ENCODE results near the gene CACNA1E. TPM values are rescaled to one million over a fixed set of nuclear protein-coding genes. Genes with fewer than 3 reads are reported as not detected.

Gene CACNA1E
- total and polyA plus RNA-seq, 2 experiments from 2014 or later, result 0.32 to 1.1 TPM

- no peak for TF ChIP-seq ZNF462 (CRISPR knock-in tag; IDR thresholded peaks at IDR 0.05)
These were observed 7.0 kb downstream of the CACNA1E start (continued) for GRCh38 chr1:181490276-181490675.

GRCh38 chr1:181490740-181491712 is 7.7 kb downstream of the CACNA1E start:
- Histone ChIP-seq H2AFZ (no peak overlapping the region), H3K36me3 (ENCODE audit: insufficient read depth) (no peaks in the 10 kb centered on the region), H3K79me2 (replicated peaks; ENCODE audit: insufficient read depth) (no peaks in the 10 kb centered on the region), H3K4me3 (no peak overlapping the region), H3K4me1 (ENCODE audit: insufficient read depth) (peaks cover 9% of the 10 kb centered on the region), H3K9me2 (ENCODE audit: insufficient read depth) (no peaks in the 10 kb centered on the region), H4K20me1 (replicated peaks; ENCODE audit: insufficient read depth) (no peaks in the 10 kb centered on the region), H3F3A (replicated peaks; ENCODE audit: low read depth) (no peaks in the 10 kb centered on the region), H3K4me2 (no peak overlapping the region), H3K27me3 (ENCODE audit: insufficient read depth) (peaks cover 26% of the 10 kb centered on the region), H3K27ac (ENCODE audit: low read depth) (no peak overlapping the region)
- no peak for DNase-seq (ENCODE audit: low spot score)
- ATAC-seq, result no peak
- Mint-ChIP-seq H3K4me3 (no peak overlapping the region), H3K27me3 (ENCODE audit: insufficient read depth, low read depth, poor library complexity) (peaks cover 11% of the 10 kb centered on the region), H3K4me1 (peaks cover 8% of the 10 kb centered on the region), H3K27ac (no peak overlapping the region), H3K36me3 (ENCODE audit: low read depth) (no peaks in the 10 kb centered on the region), H3K9me3 (no peaks in the 10 kb centered on the region)
- TF ChIP-seq CREB1 (CRISPR knock-in tag; IDR thresholded peaks at IDR 0.05; ENCODE audit: low read depth) (no peak), ZNF462 (CRISPR knock-in tag; IDR thresholded peaks at IDR 0.05) (no peak), POLR2AphosphoS5 (IDR thresholded peaks at IDR 0.05; ENCODE audit: low read depth) (no peak)
